Fibroblast of villous mesenchyme (primary cell): ENCODE measurements around the gene SLC25A26. TPM values are rescaled to one million over a fixed set of nuclear protein-coding genes. Genes with fewer than 3 reads are reported as not detected.

Experiments
- DNase-seq: peaks from one replicate; pipeline ENCODE4 v3.0.0-alpha.2; 2010; ENCODE audit warnings: low read depth
- H3K4me3 ChIP-seq: 2 replicates; pipeline ENCODE4 v1.5.1; 2011; ENCODE audit warnings: low read depth, mild to moderate bottlenecking, low read length
- total RNA-seq: library from RNA; depleted of rRNA; stranded (reverse); fragments of >200 nt; gene quantifications from 2 replicates; pipeline ENCODE4 v1.2.3, GENCODE V29; 2012
- TF ChIP-seq, protein P1 (sequence below): IDR thresholded peaks from 2 replicates; pipeline ENCODE4 v1.5.1; 2012; ENCODE audit warnings: low read depth, mild to moderate bottlenecking, low read length; ENCODE audit not compliant: insufficient read depth

The SLC25A26 gene
- total RNA-seq, 1 donor: 18.1 TPM

DNA sequence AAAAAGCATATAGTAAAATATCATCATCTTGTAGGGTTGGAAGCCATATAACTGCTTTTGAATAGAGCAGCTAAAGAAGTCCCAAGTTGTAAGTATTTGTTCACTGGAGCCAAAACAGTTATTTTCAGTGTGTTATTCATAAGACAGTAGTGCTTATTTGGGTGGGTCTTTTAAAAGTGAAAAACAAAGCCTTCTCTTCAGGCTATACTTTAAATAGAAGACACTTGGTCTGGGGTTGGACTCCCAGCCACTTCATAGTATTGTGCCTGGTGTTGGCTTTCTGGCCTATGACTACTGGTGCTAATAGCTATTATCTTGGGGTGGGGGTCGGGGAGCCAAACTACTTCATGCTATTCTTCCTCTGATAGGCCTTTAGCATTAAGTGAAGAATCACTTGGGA lies 135.2 kb downstream of the SLC25A26 start:
- TF ChIP-seq, protein P1, sequence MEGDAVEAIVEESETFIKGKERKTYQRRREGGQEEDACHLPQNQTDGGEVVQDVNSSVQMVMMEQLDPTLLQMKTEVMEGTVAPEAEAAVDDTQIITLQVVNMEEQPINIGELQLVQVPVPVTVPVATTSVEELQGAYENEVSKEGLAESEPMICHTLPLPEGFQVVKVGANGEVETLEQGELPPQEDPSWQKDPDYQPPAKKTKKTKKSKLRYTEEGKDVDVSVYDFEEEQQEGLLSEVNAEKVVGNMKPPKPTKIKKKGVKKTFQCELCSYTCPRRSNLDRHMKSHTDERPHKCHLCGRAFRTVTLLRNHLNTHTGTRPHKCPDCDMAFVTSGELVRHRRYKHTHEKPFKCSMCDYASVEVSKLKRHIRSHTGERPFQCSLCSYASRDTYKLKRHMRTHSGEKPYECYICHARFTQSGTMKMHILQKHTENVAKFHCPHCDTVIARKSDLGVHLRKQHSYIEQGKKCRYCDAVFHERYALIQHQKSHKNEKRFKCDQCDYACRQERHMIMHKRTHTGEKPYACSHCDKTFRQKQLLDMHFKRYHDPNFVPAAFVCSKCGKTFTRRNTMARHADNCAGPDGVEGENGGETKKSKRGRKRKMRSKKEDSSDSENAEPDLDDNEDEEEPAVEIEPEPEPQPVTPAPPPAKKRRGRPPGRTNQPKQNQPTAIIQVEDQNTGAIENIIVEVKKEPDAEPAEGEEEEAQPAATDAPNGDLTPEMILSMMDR: no peak
- no peak for DNase-seq
- no peak overlapping the region for H3K4me3 ChIP-seq

DNA sequence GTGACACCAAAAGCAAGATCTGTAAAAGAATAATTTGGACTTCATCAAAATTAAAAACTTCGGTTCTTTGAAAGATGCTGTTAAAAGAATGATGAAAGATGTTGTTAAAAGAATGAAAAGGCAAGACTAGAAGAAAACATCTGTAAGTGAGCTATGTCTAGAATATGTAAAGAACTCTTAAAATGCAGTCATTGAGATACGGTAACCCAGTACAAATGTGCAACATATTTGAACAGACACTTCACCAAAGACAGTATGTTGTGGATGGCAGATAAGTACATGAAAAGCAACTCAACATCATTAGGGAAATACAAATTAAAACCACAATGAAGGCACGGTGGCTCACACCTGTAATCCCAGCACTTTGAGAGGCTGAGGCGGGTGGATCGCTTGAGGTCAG lies 140.6 kb downstream of the SLC25A26 start:
- no peak for DNase-seq
- H3K4me3 ChIP-seq: no peak overlapping the region

DNA sequence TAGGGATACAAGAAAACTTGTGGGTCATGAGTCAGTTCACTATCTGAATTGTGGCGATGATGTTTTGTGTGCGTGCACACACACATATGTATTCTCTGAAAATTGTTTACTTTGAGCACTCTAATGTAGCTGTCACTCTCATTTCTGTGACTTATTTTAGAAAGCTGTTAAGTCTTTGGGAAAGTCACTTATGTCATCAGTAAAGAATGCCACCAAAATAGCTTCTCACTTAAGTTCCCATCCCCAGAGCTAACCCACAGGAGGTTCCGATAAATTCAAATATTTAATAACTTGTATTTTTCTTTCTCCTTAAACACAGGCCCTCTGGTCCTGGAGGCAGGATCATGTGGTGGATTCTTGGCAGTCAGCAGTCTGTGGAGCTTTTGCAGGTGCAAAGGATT lies 141.7 kb downstream of the SLC25A26 start:
- TF ChIP-seq, protein P1: no peak
- DNase-seq: peak; percentile 80
- H3K4me3 ChIP-seq: no peak overlapping the region

More for the DNA sequence above, 140.6 kb downstream of the SLC25A26 start:
- TF ChIP-seq, protein P1: no peak

DNA sequence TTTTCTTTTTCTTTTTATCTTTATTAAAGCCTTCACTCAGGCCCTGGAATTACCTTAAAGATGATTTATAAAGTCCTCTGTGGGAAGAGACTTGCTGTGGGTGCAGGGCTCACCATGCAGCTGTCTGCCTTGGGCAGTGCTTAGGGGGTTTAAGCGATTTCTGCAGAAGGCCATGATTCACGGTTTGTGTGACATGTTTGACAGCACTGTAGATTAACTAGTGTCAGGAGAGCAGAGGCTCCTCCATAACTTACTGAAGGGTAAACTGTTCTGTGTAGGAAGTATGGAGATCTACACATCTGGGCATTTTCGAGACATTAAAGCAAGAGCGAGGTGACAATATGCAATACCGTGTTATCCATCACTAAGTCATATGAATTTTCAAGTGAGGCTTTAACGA lies 142.3 kb downstream of the SLC25A26 start:
- TF ChIP-seq, protein P1: no peak
- no peak overlapping the region for H3K4me3 ChIP-seq
- peak; percentile 85 for DNase-seq

DNA sequence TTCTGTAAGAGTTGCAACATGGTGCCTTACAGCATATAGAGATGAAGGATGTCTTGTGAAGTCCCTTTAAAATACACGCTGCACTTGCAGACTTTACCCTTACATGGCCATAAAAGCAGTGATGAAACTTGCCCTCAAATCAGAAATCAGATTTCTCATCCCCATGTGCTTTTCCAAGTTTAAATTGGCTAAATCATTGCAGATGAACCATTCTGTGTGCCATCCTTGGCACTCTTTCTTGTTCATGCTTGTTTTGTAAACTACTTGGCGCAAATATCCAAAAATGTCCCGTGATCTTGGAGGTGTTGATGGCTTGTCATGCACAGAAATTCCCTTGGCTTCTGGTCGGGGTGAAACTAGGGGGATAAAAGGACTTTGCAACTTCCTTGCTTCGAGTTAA lies 144.3 kb downstream of the SLC25A26 start:
- TF ChIP-seq, protein P1: no peak
- no peak for DNase-seq
- no peak overlapping the region for H3K4me3 ChIP-seq

DNA sequence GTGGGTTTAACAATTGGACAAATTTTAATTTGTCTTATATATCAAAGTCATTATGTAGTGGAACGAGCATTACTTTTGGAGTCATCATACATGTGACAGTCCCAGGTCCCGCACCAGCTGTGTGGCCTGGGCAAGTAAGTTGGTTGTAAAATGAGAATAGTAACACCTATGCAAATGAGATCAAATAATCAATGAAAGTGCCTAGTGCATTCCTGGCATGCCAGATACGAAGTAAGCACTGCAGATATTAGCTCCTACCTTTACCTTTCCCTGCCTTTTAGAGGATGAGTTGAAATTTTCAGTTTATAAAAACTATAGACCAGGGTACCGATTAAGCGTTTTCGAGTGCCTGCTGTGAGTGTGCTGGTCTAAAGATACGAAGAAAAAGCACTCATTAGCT lies 145.9 kb downstream of the SLC25A26 start:
- no peak overlapping the region for H3K4me3 ChIP-seq
- TF ChIP-seq, protein P1: no peak
- DNase-seq: no peak

DNA sequence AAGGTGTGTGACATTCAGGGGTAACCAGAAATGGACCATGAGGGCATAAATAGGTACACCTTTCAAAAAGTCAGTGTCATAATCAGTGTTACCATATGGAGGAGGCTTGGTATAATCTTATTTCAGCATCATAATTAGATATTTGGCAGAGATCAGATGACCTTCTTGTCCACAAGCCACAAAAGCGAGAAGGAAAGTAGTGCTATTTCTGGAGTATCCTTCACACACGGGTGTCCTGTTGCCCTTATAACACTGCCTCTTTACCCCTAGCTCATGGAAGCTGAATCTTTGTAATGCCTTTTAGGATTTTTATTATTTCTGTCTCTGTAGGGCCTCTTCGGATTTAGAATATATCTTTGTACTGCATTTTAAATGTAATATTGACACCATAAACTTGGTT lies 147.2 kb downstream of the SLC25A26 start:
- no peak overlapping the region for H3K4me3 ChIP-seq
- TF ChIP-seq, protein P1: no peak
- DNase-seq: no peak
